Esophagus muscularis mucosa (tissue), 3 donors: ENCODE data around the gene SCP2.

Experiments used
- POLR2A ChIP-seq: fragments of 450-650 bp; IDR thresholded peaks from one replicate; pipeline ENCODE4 v1.6.1; 2017; ENCODE audit warnings: antibody characterized with exemption, moderate library complexity, mild to moderate bottlenecking, low read depth
- TF ChIP-seq, protein P1 (sequence below), 3 experiments: fragments of 200-600 bp in 2 of 3; fragments of 450-650 bp in 1 of 3; sonication (generic) in 2 of 3; IDR thresholded peaks; one replicate each; pipeline ENCODE4 v1.5.1; 2017 to 2019; ENCODE audit warnings: antibody characterized with exemption in 3 of 3, mild to moderate bottlenecking in 2 of 3, moderate library complexity in 1 of 3

DNA sequence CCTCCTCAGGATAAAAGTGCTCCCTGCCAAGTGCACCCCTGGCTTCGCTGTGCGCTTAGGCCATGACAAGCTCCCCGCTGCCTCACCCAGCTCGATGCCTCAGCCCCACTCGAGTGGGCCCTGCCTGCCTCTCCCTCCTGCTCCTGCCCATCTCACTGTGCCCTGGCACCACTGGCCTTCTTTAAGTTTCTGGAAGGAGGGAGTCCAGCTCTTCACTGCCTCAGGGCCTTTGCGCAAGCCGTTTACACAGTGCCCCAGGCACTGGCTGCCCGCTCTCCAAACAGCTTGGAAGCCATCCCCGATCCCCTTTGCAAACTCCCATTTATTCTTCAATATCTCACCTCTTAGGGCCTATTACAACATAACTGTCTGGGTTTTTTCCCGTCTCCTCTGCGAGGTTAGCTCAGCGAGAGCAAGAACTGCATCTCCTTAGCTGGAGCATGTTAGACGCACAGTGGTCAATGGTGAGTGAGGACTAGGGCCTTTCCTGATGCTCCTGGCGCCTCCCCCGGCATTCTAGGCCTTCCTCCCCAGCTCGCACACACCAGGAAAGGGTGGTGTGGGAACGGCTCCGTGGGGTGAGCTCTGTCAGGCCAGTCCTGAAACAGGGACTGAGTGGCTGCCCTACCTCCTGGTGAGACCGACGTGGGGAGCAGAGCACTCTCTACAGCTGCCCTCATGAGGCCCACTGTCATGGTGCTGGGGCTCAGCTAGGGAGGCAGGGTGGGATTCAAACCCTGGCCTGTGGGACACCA lies 166.9 kb downstream of the SCP2 start:
- TF ChIP-seq, protein P1, sequence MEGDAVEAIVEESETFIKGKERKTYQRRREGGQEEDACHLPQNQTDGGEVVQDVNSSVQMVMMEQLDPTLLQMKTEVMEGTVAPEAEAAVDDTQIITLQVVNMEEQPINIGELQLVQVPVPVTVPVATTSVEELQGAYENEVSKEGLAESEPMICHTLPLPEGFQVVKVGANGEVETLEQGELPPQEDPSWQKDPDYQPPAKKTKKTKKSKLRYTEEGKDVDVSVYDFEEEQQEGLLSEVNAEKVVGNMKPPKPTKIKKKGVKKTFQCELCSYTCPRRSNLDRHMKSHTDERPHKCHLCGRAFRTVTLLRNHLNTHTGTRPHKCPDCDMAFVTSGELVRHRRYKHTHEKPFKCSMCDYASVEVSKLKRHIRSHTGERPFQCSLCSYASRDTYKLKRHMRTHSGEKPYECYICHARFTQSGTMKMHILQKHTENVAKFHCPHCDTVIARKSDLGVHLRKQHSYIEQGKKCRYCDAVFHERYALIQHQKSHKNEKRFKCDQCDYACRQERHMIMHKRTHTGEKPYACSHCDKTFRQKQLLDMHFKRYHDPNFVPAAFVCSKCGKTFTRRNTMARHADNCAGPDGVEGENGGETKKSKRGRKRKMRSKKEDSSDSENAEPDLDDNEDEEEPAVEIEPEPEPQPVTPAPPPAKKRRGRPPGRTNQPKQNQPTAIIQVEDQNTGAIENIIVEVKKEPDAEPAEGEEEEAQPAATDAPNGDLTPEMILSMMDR (IDR thresholded peaks at IDR 0.05): no peak
- no peak for TF ChIP-seq POLR2A
